WTC11 (cell line): ENCODE measurements around the gene FRYL. TPM values are rescaled to one million over a fixed set of nuclear protein-coding genes. Genes with fewer than 3 reads are reported as not detected.

Source experiments
- ATAC-seq: fragments of 200-7000 bp; cut with Tn5 transposase; 2 replicates; pipeline ENCODE4 v1.10.0; 2021; ENCODE audit warnings: mild to moderate bottlenecking, moderate library complexity
- CTCF ChIA-PET: fragments of 300-600 bp; sonication (Branson Sonifier 250); formaldehyde crosslinking; loops from one replicate; lab custom pipeline; 2021; ENCODE audit warnings: antibody characterized with exemption; lab: Charles Lee
- POLR2A ChIA-PET: fragments of 350-600 bp; sonication (Branson Sonifier 250); formaldehyde crosslinking; loops from one replicate; lab custom pipeline; 2021; ENCODE audit warnings: antibody characterized with exemption; lab: Charles Lee
- DNase-seq: peaks from one replicate; pipeline ENCODE4 v3.0.0; 2021; ENCODE audit warnings: low spot score
- H3K27ac Mint-ChIP-seq: 2 replicates; pipeline ENCODE4 v1.8.0; 2021; ENCODE audit warnings: mixed read lengths
- H3K27me3 Mint-ChIP-seq: 2 replicates; pipeline ENCODE4 v1.8.0; 2021; ENCODE audit warnings: low read depth, mild to moderate bottlenecking, moderate library complexity, mixed read lengths
- H3K36me3 Mint-ChIP-seq: 2 replicates; pipeline ENCODE4 v1.8.0; 2021; ENCODE audit warnings: mixed read lengths
- H3K4me1 Mint-ChIP-seq: 2 replicates; pipeline ENCODE4 v1.8.0; 2022; ENCODE audit warnings: mixed read lengths
- H3K4me3 Mint-ChIP-seq: 2 replicates; pipeline ENCODE4 v1.8.0; 2021; ENCODE audit warnings: mild to moderate bottlenecking, moderate library complexity, mixed read lengths
- H3K9me3 Mint-ChIP-seq: 2 replicates; pipeline ENCODE4 v1.8.0; 2021; ENCODE audit warnings: mixed read lengths
- ELF4 ChIP-seq: sonication (generic); formaldehyde crosslinking; IDR thresholded peaks from 2 replicates; pipeline ENCODE4 v1.8.1; 2022; ENCODE audit warnings: low read depth, mild to moderate bottlenecking, moderate library complexity, missing genetic modification reagents
- ESRRA ChIP-seq: sonication (generic); formaldehyde crosslinking; IDR thresholded peaks from 2 replicates; pipeline ENCODE4 v1.8.1; 2022; ENCODE audit warnings: mild to moderate bottlenecking, missing genetic modification reagents, borderline replicate concordance
- JAZF1 ChIP-seq: fragments of 250-450 bp; sonication (Bioruptor Pico); IDR thresholded peaks from 2 replicates; pipeline ENCODE4 v1.9.0; 2021; ENCODE audit warnings: moderate library complexity, mild to moderate bottlenecking, inconsistent platforms
- JUN ChIP-seq: sonication (generic); formaldehyde crosslinking; IDR thresholded peaks from 2 replicates; pipeline ENCODE4 v1.8.0; 2023; ENCODE audit warnings: mild to moderate bottlenecking, missing genetic modification reagents
- KAT7 ChIP-seq: sonication (generic); formaldehyde crosslinking; IDR thresholded peaks from 2 replicates; pipeline ENCODE4 v1.8.1; 2023; ENCODE audit warnings: missing genetic modification reagents, mild to moderate bottlenecking, borderline replicate concordance
- NR1H2 ChIP-seq: sonication (generic); formaldehyde crosslinking; IDR thresholded peaks from 2 replicates; pipeline ENCODE4 v1.9.0; 2021; ENCODE audit warnings: mild to moderate bottlenecking, moderate library complexity, missing genetic modification reagents
- total RNA-seq: library from RNA; stranded (reverse); gene quantifications from 3 replicates; pipeline ENCODE4 v1.2.3, GENCODE V29; 2021
- TF ChIP-seq, protein P1 (sequence below): sonication (generic); formaldehyde crosslinking; IDR thresholded peaks from 2 replicates; pipeline ENCODE4 v1.8.1; 2022; ENCODE audit warnings: low read depth, missing genetic modification reagents, borderline replicate concordance
- TF ChIP-seq, protein P2 (sequence below): sonication (generic); formaldehyde crosslinking; conservative IDR thresholded peaks from 2 replicates; pipeline ENCODE4 v1.8.1; 2022; ENCODE audit warnings: mild to moderate bottlenecking, missing genetic modification reagents
- TF ChIP-seq, protein P3 (sequence below): sonication (generic); formaldehyde crosslinking; IDR thresholded peaks from 2 replicates; pipeline ENCODE4 v1.8.0; 2022; ENCODE audit warnings: missing genetic modification reagents
- TF ChIP-seq, protein P4 (sequence below): sonication (generic); formaldehyde crosslinking; IDR thresholded peaks from 2 replicates; pipeline ENCODE4 v1.8.0; 2022; ENCODE audit warnings: mild to moderate bottlenecking, missing genetic modification reagents
- TF ChIP-seq, protein P5 (sequence below): fragments of 250-450 bp; sonication (Bioruptor Pico); IDR thresholded peaks from 2 replicates; pipeline ENCODE4 v1.9.0; 2021; ENCODE audit warnings: mild to moderate bottlenecking
- TF ChIP-seq, protein P6 (sequence below): fragments of 250-450 bp; sonication (Bioruptor Pico); IDR thresholded peaks from 2 replicates; pipeline ENCODE4 v2.1.2; 2022; ENCODE audit warnings: mild to moderate bottlenecking, moderate library complexity
- TF ChIP-seq, protein P7 (sequence below): fragments of 250-450 bp; sonication (Bioruptor Pico); IDR thresholded peaks from 2 replicates; pipeline ENCODE4 v1.9.0; 2021; ENCODE audit warnings: moderate library complexity, mild to moderate bottlenecking, inconsistent platforms, borderline replicate concordance

Gene FRYL
- total RNA-seq, 1 experiment from 2014 or later: 38.7 TPM

DNA sequence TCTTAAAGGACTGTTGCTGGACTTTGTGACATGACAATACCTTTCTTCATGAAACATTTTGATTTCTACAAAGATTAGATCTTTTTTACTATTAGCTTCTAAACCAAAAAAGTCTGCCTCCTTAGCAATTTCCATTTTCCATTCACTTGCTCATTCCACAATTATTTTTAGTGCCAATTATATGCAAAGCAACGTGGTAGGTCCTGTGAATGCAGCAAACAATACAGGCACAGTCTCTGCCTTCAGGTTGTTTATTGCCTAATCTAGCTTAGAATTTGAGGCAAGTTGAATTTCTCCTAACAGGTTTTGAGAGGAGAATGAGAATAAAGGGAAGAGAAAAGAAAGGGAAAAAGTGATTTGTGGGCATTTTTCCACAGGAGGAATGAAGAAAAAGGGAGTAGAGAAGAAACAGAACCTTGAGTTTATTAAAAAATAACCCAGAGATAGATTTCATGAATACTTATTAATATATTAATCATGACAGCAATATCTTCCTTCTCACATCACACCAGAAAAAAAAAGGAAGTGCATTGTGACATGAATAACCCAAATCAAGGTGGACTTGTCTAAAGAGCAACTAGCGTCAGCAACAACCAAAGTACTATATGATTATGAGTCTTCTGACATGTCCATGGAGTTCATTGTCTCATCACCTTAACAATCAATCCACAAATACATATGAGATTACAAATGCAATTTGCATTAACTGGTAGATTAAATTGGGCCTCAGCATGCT is 16.3 kb upstream of the FRYL start:
- POLR2A ChIA-PET: no interaction called here
- DNase-seq (no peak), ATAC-seq (no peak)
- H3K27me3 Mint-ChIP-seq: no peaks in the 10 kb centered on the region; the same call in 1 of the 2 replicates
- peaks cover 17% of the 10 kb centered on the region for H3K4me1 Mint-ChIP-seq
- CTCF ChIA-PET: interaction anchor here (0.6 to 1.4 kb wide), 2 partner anchors 23 to 217 kb away, joined by 3 read pairs; no protein-coding TSS in a partner anchor
- no peak overlapping the region for H3K27ac Mint-ChIP-seq
- TF ChIP-seq NR1H2 (CRISPR knock-in tag): no peak
- TF ChIP-seq KAT7 (CRISPR knock-in tag): no peak
- TF ChIP-seq, protein P1, sequence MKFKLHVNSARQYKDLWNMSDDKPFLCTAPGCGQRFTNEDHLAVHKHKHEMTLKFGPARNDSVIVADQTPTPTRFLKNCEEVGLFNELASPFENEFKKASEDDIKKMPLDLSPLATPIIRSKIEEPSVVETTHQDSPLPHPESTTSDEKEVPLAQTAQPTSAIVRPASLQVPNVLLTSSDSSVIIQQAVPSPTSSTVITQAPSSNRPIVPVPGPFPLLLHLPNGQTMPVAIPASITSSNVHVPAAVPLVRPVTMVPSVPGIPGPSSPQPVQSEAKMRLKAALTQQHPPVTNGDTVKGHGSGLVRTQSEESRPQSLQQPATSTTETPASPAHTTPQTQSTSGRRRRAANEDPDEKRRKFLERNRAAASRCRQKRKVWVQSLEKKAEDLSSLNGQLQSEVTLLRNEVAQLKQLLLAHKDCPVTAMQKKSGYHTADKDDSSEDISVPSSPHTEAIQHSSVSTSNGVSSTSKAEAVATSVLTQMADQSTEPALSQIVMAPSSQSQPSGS (CRISPR knock-in tag): no peak
- TF ChIP-seq JUN (CRISPR knock-in tag): no peak
- TF ChIP-seq, protein P2, sequence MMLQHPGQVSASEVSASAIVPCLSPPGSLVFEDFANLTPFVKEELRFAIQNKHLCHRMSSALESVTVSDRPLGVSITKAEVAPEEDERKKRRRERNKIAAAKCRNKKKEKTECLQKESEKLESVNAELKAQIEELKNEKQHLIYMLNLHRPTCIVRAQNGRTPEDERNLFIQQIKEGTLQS (CRISPR knock-in tag): no peak
- no peak for TF ChIP-seq ELF4 (CRISPR knock-in tag)
- TF ChIP-seq, protein P3, sequence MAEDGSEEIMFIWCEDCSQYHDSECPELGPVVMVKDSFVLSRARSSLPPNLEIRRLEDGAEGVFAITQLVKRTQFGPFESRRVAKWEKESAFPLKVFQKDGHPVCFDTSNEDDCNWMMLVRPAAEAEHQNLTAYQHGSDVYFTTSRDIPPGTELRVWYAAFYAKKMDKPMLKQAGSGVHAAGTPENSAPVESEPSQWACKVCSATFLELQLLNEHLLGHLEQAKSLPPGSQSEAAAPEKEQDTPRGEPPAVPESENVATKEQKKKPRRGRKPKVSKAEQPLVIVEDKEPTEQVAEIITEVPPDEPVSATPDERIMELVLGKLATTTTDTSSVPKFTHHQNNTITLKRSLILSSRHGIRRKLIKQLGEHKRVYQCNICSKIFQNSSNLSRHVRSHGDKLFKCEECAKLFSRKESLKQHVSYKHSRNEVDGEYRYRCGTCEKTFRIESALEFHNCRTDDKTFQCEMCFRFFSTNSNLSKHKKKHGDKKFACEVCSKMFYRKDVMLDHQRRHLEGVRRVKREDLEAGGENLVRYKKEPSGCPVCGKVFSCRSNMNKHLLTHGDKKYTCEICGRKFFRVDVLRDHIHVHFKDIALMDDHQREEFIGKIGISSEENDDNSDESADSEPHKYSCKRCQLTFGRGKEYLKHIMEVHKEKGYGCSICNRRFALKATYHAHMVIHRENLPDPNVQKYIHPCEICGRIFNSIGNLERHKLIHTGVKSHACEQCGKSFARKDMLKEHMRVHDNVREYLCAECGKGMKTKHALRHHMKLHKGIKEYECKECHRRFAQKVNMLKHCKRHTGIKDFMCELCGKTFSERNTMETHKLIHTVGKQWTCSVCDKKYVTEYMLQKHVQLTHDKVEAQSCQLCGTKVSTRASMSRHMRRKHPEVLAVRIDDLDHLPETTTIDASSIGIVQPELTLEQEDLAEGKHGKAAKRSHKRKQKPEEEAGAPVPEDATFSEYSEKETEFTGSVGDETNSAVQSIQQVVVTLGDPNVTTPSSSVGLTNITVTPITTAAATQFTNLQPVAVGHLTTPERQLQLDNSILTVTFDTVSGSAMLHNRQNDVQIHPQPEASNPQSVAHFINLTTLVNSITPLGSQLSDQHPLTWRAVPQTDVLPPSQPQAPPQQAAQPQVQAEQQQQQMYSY: no peak
- no peak for TF ChIP-seq JAZF1 (CRISPR knock-in tag)
- TF ChIP-seq, protein P4, sequence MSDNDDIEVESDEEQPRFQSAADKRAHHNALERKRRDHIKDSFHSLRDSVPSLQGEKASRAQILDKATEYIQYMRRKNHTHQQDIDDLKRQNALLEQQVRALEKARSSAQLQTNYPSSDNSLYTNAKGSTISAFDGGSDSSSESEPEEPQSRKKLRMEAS (CRISPR knock-in tag): no peak
- TF ChIP-seq, protein P5, sequence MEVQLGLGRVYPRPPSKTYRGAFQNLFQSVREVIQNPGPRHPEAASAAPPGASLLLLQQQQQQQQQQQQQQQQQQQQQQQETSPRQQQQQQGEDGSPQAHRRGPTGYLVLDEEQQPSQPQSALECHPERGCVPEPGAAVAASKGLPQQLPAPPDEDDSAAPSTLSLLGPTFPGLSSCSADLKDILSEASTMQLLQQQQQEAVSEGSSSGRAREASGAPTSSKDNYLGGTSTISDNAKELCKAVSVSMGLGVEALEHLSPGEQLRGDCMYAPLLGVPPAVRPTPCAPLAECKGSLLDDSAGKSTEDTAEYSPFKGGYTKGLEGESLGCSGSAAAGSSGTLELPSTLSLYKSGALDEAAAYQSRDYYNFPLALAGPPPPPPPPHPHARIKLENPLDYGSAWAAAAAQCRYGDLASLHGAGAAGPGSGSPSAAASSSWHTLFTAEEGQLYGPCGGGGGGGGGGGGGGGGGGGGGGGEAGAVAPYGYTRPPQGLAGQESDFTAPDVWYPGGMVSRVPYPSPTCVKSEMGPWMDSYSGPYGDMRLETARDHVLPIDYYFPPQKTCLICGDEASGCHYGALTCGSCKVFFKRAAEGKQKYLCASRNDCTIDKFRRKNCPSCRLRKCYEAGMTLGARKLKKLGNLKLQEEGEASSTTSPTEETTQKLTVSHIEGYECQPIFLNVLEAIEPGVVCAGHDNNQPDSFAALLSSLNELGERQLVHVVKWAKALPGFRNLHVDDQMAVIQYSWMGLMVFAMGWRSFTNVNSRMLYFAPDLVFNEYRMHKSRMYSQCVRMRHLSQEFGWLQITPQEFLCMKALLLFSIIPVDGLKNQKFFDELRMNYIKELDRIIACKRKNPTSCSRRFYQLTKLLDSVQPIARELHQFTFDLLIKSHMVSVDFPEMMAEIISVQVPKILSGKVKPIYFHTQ (CRISPR knock-in tag): no peak
- no peak for TF ChIP-seq ESRRA (CRISPR knock-in tag)
- TF ChIP-seq, protein P6, sequence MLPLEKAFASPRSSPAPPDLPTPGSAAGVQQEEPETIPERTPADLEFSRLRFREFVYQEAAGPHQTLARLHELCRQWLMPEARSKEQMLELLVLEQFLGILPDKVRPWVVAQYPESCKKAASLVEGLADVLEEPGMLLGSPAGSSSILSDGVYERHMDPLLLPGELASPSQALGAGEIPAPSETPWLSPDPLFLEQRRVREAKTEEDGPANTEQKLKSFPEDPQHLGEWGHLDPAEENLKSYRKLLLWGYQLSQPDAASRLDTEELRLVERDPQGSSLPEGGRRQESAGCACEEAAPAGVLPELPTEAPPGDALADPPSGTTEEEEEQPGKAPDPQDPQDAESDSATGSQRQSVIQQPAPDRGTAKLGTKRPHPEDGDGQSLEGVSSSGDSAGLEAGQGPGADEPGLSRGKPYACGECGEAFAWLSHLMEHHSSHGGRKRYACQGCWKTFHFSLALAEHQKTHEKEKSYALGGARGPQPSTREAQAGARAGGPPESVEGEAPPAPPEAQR (CRISPR knock-in tag): no peak
- TF ChIP-seq, protein P7, sequence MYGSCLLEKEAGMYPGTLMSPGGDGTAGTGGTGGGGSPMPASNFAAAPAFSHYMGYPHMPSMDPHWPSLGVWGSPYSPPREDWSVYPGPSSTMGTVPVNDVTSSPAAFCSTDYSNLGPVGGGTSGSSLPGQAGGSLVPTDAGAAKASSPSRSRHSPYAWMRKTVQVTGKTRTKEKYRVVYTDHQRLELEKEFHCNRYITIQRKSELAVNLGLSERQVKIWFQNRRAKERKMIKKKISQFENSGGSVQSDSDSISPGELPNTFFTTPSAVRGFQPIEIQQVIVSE (CRISPR knock-in tag): no peak
- H3K9me3 Mint-ChIP-seq: peaks cover 4% of the 10 kb centered on the region
- no peaks in the 10 kb centered on the region for H3K36me3 Mint-ChIP-seq
- no peak overlapping the region for H3K4me3 Mint-ChIP-seq
